Cardiac muscle cell (in vitro differentiated cells and primary cell): ENCODE results near the gene ITGAD. TPM values are rescaled to one million over a fixed set of nuclear protein-coding genes. Genes with fewer than 3 reads are reported as not detected.

ENCODE experiments used
- DNase-seq, 2 donors: peaks; one replicate each; pipeline versions ENCODE4 v3.0.0 to v3.0.0-alpha.2; 2010 to 2017; ENCODE audit warnings: low read depth in 1 of 2, low spot score in 1 of 2
- H3K27ac ChIP-seq: fragments of 200-600 bp; sonication (generic); 2 replicates; pipeline ENCODE4 v1.5.1; 2016
- H3K27me3 ChIP-seq: fragments of 200-600 bp; sonication (generic); 2 replicates; pipeline ENCODE4 v1.6.0; 2016; ENCODE audit warnings: control low read depth
- H3K36me3 ChIP-seq: fragments of 200-600 bp; sonication (generic); 2 replicates; pipeline ENCODE4 v1.5.1; 2016; ENCODE audit warnings: control low read depth
- H3K4me1 ChIP-seq: fragments of 200-600 bp; sonication (generic); 2 replicates; pipeline ENCODE4 v1.8.1; 2017; ENCODE audit warnings: low read depth, mild to moderate bottlenecking, mixed run types
- H3K4me3 ChIP-seq: fragments of 200-600 bp; sonication (generic); 2 replicates; pipeline ENCODE4 v1.5.1; 2016; ENCODE audit warnings: mild to moderate bottlenecking
- H3K9me3 ChIP-seq: fragments of 200-600 bp; sonication (generic); 2 replicates; pipeline ENCODE4 v1.5.1; 2017; ENCODE audit warnings: low read depth, mild to moderate bottlenecking, control low read depth
- CTCF ChIP-seq: IDR thresholded peaks from 2 replicates; pipeline ENCODE4 v1.5.1; 2012; ENCODE audit warnings: low read depth, mild to moderate bottlenecking, low read length
- polyA plus RNA-seq: library from polyadenylated mRNA; unstranded; fragments of >200 nt; fragmentation: Nextera tagmentation; extraction: Ambion mirVana; gene quantifications from 2 replicates; pipeline ENCODE4 v1.2.1, GENCODE V29; 2016
- total RNA-seq: library from RNA; depleted of rRNA; stranded (reverse); fragments of >200 nt; gene quantifications from 2 replicates; pipeline ENCODE4 v1.2.3, GENCODE V29; 2016

The ITGAD gene
- not detected in 2 replicates for total RNA-seq
- 0.31 TPM in 1 of 2 replicates, not detected in the other for polyA plus RNA-seq

GRCh38 chr16:31393056-31393455 lies at the start of gene ITGAD:
Gene ITGAD, plus strand, starts transcription at chr16:31393335. Its CDS starts 26 bp downstream, at chr16:31393361.
- Histone ChIP-seq H3K4me3 (no peak within 1 kb of the TSS), H3K4me1 (no peaks in the 10 kb centered on the region), H3K27me3 (no peaks in the 10 kb centered on the region), H3K27ac (no peak within 1 kb of the TSS), H3K36me3 (no peaks in the 10 kb centered on the region), H3K9me3 (no peaks in the 10 kb centered on the region)
- DNase-seq: no peak
- TF ChIP-seq CTCF: no peak

- TF ChIP-seq CTCF: no peak
Observed at GRCh38 chr16:31344712-31345111, 48.4 kb upstream of the ITGAD start.

GRCh38 chr16:31347445-31347844 lies 45.7 kb upstream of the ITGAD start:
- H3K4me3 ChIP-seq: no peak overlapping the region
- no peak overlapping the region for H3K27ac ChIP-seq
- TF ChIP-seq CTCF: no peak
- H3K27me3 ChIP-seq: peaks cover 4% of the 10 kb centered on the region
- H3K4me1 ChIP-seq: no peaks in the 10 kb centered on the region
- H3K36me3 ChIP-seq: no peaks in the 10 kb centered on the region
- no peaks in the 10 kb centered on the region for H3K9me3 ChIP-seq
- DNase-seq: no peak

More at GRCh38 chr16:31344712-31345111, 48.4 kb upstream of the ITGAD start:
- Histone ChIP-seq H3K9me3 (no peaks in the 10 kb centered on the region), H3K27ac (no peak overlapping the region), H3K27me3 (no peaks in the 10 kb centered on the region), H3K4me3 (no peak overlapping the region), H3K36me3 (no peaks in the 10 kb centered on the region), H3K4me1 (no peaks in the 10 kb centered on the region)
- no peak for DNase-seq

GRCh38 chr16:31348579-31348978 lies 44.6 kb upstream of the ITGAD start:
- Histone ChIP-seq H3K4me3 (no peak overlapping the region), H3K27ac (no peak overlapping the region), H3K4me1 (no peaks in the 10 kb centered on the region), H3K27me3 (peaks cover 4% of the 10 kb centered on the region), H3K9me3 (no peaks in the 10 kb centered on the region), H3K36me3 (no peaks in the 10 kb centered on the region)
- DNase-seq: no peak
- TF ChIP-seq CTCF: no peak

GRCh38 chr16:31350275-31351005 lies 42.7 kb upstream of the ITGAD start:
- H3K4me1 ChIP-seq: no peaks in the 10 kb centered on the region
- H3K4me3 ChIP-seq: no peak overlapping the region
- DNase-seq: no peak
- TF ChIP-seq CTCF: no peak
- no peaks in the 10 kb centered on the region for H3K36me3 ChIP-seq
- no peaks in the 10 kb centered on the region for H3K9me3 ChIP-seq
- peaks cover 4% of the 10 kb centered on the region for H3K27me3 ChIP-seq
- H3K27ac ChIP-seq: no peak overlapping the region
